DND-41 (cell line): ENCODE measurements around the gene SLC9B1.
"Not testable (repeated sequence)": the region's sequence is repeated elsewhere in the genome, so short reads cannot be mapped to it uniquely, and the experiment has no call there.

Experiments used
- ATAC-seq: fragments of 200-7000 bp; cut with Tn5 transposase; 3 replicates; pipeline ENCODE4 v1.9.1; 2021; ENCODE audit warnings: low read depth; ENCODE audit not compliant: insufficient read depth
- DNase-seq: peaks from one replicate; pipeline ENCODE4 v3.0.0-alpha.2; 2020
- H2AFZ ChIP-seq: 2 replicates; pipeline ENCODE4 v1.6.0; 2012; ENCODE audit warnings: low read depth, low read length
- H3K27ac ChIP-seq: 2 replicates; pipeline ENCODE4 v1.5.1; 2012; ENCODE audit warnings: low read length, inconsistent platforms
- H3K27me3 ChIP-seq: fragments of 200-600 bp; sonication (generic); 2 replicates; pipeline ENCODE4 v1.6.0; 2012; ENCODE audit warnings: low read length, mild to moderate bottlenecking, inconsistent platforms; ENCODE audit not compliant: insufficient read depth, poor library complexity
- H3K36me3 ChIP-seq: 2 replicates; pipeline ENCODE4 v1.5.1; 2012; ENCODE audit warnings: low read length, inconsistent platforms; ENCODE audit not compliant: insufficient read depth
- H3K4me1 ChIP-seq: 2 replicates; pipeline ENCODE4 v1.5.1; 2012; ENCODE audit warnings: mild to moderate bottlenecking, low read length; ENCODE audit not compliant: insufficient read depth
- H3K4me2 ChIP-seq: 2 replicates; pipeline ENCODE4 v1.6.0; 2012; ENCODE audit warnings: mild to moderate bottlenecking, moderate library complexity, low read length, inconsistent platforms; ENCODE audit not compliant: insufficient read depth
- H3K4me3 ChIP-seq, 2 experiments: fragments of 200-600 bp in 1 of 2; shearing (Covaris generic) in 1 of 2; 2 replicates each; pipeline ENCODE4 v1.5.1; 2012 to 2016; ENCODE audit warnings: inconsistent platforms in 2 of 2, low read length in 2 of 2, mild to moderate bottlenecking in 2 of 2, low read depth in 1 of 2, moderate library complexity in 1 of 2
- H3K79me2 ChIP-seq: 2 replicates; pipeline ENCODE4 v1.6.0; 2012; ENCODE audit warnings: low read length, inconsistent platforms; ENCODE audit not compliant: insufficient read depth
- H3K9ac ChIP-seq: 2 replicates; pipeline ENCODE4 v1.6.0; 2012; ENCODE audit warnings: low read depth, mild to moderate bottlenecking, inconsistent platforms, low read length, moderate library complexity
- H3K9me3 ChIP-seq: 2 replicates; pipeline ENCODE4 v1.5.1; 2012; ENCODE audit warnings: low read length, moderate library complexity, mild to moderate bottlenecking, inconsistent platforms; ENCODE audit not compliant: insufficient read depth, severe bottlenecking
- H4K20me1 ChIP-seq: 2 replicates; pipeline ENCODE4 v1.6.0; 2012; ENCODE audit warnings: low read length; ENCODE audit not compliant: insufficient read depth
- CTCF ChIP-seq: IDR thresholded peaks from 2 replicates; pipeline ENCODE4 v1.5.1; 2012; ENCODE audit warnings: borderline replicate concordance, low read length, moderate library complexity, mild to moderate bottlenecking; ENCODE audit not compliant: poor library complexity, severe bottlenecking; ENCODE audit errors: extremely low read depth
- EZH2 ChIP-seq: IDR thresholded peaks from 3 replicates; pipeline ENCODE4 v1.6.1; 2012; ENCODE audit warnings: borderline replicate concordance, low read depth, mild to moderate bottlenecking, moderate library complexity, low read length, inconsistent platforms; ENCODE audit not compliant: severe bottlenecking

SLC9B1 gene

GRCh38 chr4:102878901-102879300 lies 140.6 kb downstream of the SLC9B1 start:
- peaks cover 21% of the 10 kb centered on the region for H3K9me3 ChIP-seq
- H3K36me3 ChIP-seq: peaks cover 42% of the 10 kb centered on the region
- H3K4me2 ChIP-seq: no peak overlapping the region
- DNase-seq (no peak), ATAC-seq (no peak)
- H2AFZ ChIP-seq: no peak overlapping the region
- H3K79me2 ChIP-seq: peaks cover 80% of the 10 kb centered on the region
- no peak overlapping the region for H3K27ac ChIP-seq
- no peak overlapping the region for H3K4me3 ChIP-seq
- no peaks in the 10 kb centered on the region for H3K4me1 ChIP-seq
- H3K27me3 ChIP-seq: no peaks in the 10 kb centered on the region
- TF ChIP-seq CTCF (no peak), EZH2 (no peak)
- no peaks in the 10 kb centered on the region for H4K20me1 ChIP-seq
- H3K9ac ChIP-seq: no peak overlapping the region

- H3K79me2 ChIP-seq: peaks cover 80% of the 10 kb centered on the region
Measured at GRCh38 chr4:102878349-102878748, 141.2 kb downstream of the SLC9B1 start.

GRCh38 chr4:102877477-102878106 lies 141.9 kb downstream of the SLC9B1 start:
- H3K4me3 ChIP-seq, DNase-seq, H2AFZ ChIP-seq, H3K4me2 ChIP-seq, H3K27me3 ChIP-seq, H3K9ac ChIP-seq, H3K27ac ChIP-seq, H4K20me1 ChIP-seq, H3K4me1 ChIP-seq, ATAC-seq: not testable (repeated sequence)
- H3K79me2 ChIP-seq: peaks cover 82% of the 10 kb centered on the region
- H3K36me3 ChIP-seq: peaks cover 50% of the 10 kb centered on the region
- H3K9me3 ChIP-seq: peaks cover 21% of the 10 kb centered on the region

More at GRCh38 chr4:102878349-102878748, 141.2 kb downstream of the SLC9B1 start:
- H4K20me1 ChIP-seq, H3K4me2 ChIP-seq, H3K27ac ChIP-seq, H3K4me3 ChIP-seq, H3K27me3 ChIP-seq, DNase-seq, H3K9ac ChIP-seq, ATAC-seq, H2AFZ ChIP-seq, H3K4me1 ChIP-seq: not testable (repeated sequence)
- peaks cover 21% of the 10 kb centered on the region for H3K9me3 ChIP-seq
- peaks cover 44% of the 10 kb centered on the region for H3K36me3 ChIP-seq

- H3K9me3 ChIP-seq: peaks cover 11% of the 10 kb centered on the region
- H3K4me2 ChIP-seq: peak overlapping the region; percentile 28
- no peaks in the 10 kb centered on the region for H4K20me1 ChIP-seq
- no peak overlapping the region for H3K4me3 ChIP-seq
- ATAC-seq (no peak), DNase-seq (no peak)
- no peak overlapping the region for H2AFZ ChIP-seq
- H3K36me3 ChIP-seq: peaks cover 35% of the 10 kb centered on the region
- TF ChIP-seq EZH2: no peak
- TF ChIP-seq CTCF: no peak
- no peaks in the 10 kb centered on the region for H3K27me3 ChIP-seq
- H3K4me1 ChIP-seq: peaks cover 35% of the 10 kb centered on the region
- no peak overlapping the region for H3K27ac ChIP-seq
- H3K9ac ChIP-seq: no peak overlapping the region
- peaks cover 94% of the 10 kb centered on the region for H3K79me2 ChIP-seq
Measured at GRCh38 chr4:102871772-102872171, 147.7 kb downstream of the SLC9B1 start.
